HG03060 (cell line): ENCODE data around the gene FKBP15.

Experiments used
- ATAC-seq: cut with Tn5 transposase; IDR thresholded peaks from one replicate; pipeline ENCODE4 v1.9.1; 2021; ENCODE audit warnings: low read depth, moderate number of reproducible peaks; ENCODE audit not compliant: unreplicated experiment

Gene FKBP15

GRCh38 chr9:113184539-113184938 is 36.5 kb downstream of the FKBP15 start:
- no peak for ATAC-seq

GRCh38 chr9:113183956-113184488 is 37.1 kb downstream of the FKBP15 start:
- no peak for ATAC-seq

DNA sequence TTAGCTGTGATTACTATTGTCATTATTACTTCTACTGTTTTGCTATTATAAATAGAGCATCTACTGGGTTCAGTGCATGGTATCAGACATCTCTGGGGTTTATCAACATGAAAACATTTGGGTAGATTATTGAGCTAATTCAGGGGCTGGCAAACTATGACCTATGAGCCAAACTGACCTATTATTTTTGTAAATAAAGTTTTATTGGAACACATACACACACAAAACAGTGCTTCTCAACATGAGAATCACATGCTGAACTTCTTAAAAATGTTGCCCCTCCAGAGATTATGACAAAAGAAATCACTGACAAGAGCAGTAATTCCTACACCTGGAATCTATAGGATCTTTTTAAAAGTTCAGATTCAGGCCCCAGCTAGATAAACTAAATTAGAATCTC is 39.9 kb downstream of the FKBP15 start:
- ATAC-seq = no peak

DNA sequence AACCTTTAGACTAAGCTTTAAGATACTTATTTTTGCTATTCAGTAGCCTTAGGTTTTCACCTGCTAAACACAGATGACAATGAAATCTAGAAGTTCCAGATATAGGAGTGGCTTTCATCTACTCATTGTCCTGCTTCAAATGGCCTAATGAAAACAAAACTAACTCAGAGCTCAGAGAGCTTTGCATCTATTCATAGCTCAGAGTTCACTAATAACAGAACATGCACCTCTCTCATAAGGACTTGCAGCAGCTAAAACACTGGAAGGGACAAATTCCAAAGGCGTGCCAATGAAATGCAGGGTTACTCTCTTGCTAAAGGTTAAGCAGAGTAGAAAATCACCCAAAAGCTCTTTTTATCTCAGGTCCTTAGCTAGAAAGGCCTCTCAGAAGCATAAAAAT is 41.2 kb downstream of the FKBP15 start:
- no peak for ATAC-seq

GRCh38 chr9:113178087-113178486 is 43.0 kb downstream of the FKBP15 start:
- no peak for ATAC-seq

GRCh38 chr9:113177251-113177650 is 43.8 kb downstream of the FKBP15 start:
- ATAC-seq = no peak

- ATAC-seq = no peak
These were observed 44.3 kb downstream of the FKBP15 start for GRCh38 chr9:113176803-113177202.

- no peak for ATAC-seq
These were observed 47.7 kb downstream of the FKBP15 start for GRCh38 chr9:113173341-113173740.

GRCh38 chr9:113168809-113169208 is 52.3 kb downstream of the FKBP15 start:
- ATAC-seq = no peak

DNA sequence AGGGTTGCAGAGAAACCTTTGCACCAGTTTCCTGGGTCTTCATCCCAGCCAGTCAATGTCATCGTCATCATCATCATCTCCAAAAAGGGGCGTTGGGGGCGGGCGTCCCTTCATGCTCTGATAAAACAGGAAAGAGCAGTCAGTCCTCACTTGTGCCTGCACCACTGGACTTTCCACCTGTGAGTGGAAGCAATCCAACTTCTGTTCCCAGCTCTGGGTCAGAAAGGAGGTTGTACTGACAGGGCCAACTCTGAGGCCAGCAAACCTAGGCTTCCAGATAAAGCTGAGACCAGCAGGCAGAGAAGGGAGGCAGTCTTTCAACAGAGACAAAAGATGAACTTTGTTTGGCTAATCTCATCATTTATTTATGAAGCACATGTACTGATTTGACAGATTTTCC is 55.0 kb downstream of the FKBP15 start:
- no peak for ATAC-seq

GRCh38 chr9:113164536-113165300 is 56.4 kb downstream of the FKBP15 start:
- ATAC-seq = no peak

GRCh38 chr9:113163001-113163400 is 58.1 kb downstream of the FKBP15 start:
- ATAC-seq = no peak

DNA sequence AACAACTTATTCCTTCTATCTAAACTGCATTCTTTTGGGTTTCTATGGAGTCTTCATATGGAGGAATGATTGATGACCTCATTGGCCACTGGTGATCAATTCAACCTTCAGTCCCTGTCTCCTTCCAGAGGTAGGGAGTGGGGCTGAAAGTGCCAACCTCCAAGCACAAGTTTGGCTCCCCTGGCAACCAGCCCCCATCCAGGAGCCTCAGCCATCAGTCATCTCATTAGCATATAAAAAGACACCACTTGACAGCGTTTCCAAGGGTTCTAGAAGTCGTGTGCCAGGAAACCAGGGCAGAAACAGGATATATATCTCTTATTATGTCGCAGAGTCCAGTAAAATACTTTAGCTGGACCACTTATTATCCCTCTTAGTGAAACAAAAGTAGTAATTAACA is 60.5 kb downstream of the FKBP15 start:
- no peak for ATAC-seq

- no peak for ATAC-seq
These were observed 62.6 kb downstream of the FKBP15 start for GRCh38 chr9:113158446-113158845.

DNA sequence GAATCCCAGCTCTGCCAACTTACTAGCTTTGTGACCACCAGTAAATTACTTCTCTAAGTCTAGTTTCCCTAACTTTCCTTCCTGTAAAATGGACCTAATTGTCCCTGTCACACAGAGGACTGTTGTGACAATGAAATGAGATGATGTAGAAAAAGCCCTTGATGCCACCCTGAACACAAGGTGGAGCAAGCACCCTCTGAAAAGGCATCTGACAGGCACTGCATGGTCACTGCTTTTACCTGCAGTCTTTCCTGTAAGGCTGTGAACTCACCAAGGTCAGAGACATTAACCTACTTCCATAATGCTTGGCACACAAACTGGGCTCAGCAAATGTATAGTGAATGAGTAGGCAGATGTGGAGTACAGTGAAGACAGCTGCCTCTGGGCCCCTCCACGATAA is 64.2 kb downstream of the FKBP15 start:
- ATAC-seq = no peak

DNA sequence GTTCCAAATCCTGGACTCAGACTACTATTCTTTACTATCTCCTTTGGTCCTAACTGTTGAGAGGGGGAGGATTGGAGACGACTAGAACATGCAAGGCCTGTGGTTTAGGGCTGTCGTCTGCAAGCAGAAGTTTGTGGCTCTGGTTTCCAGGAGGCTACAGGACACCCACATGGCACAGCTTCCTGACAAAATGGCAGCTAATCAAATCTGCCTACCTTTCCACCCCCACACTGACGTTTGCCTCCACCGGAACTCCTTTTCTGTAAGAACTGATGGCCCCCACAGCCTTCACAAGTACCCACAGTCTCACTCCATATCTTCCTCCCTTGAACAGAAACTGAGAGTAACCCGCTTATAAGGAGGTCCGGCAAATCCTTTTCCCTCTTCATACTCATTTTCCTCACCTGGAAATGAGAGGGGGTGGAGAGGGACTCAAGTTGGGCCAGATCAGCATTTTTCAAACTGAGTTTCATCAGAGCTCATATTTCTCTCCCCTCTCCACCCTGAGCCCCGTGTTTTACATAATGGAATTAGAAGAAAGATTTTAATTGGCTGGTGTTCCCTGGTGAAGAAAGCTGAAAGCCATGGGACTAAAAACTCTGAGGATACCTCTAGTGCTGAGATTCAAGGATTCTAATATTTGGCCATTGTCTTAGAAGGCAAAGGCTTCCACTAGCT is 65.0 kb downstream of the FKBP15 start:
- no peak for ATAC-seq

DNA sequence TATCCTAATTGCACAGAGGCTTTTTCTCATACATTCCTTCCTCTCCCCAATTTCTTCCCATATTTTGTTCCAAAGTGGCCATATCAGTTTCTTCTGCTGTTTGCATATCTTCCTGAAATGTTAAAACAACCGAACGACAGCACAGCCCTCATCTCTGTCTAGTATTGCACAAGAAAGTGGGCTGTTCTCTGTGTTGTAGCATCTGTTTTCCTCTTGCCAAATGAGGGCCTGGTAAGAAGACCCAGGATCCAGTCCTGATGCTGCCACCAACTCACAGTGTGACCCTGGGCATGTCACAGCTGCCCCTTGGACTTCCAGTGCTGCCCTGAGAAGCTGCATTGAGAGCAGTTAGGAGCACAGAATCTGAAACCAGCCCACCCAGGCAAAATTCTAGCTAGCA is 66.1 kb downstream of the FKBP15 start:
- ATAC-seq = no peak

DNA sequence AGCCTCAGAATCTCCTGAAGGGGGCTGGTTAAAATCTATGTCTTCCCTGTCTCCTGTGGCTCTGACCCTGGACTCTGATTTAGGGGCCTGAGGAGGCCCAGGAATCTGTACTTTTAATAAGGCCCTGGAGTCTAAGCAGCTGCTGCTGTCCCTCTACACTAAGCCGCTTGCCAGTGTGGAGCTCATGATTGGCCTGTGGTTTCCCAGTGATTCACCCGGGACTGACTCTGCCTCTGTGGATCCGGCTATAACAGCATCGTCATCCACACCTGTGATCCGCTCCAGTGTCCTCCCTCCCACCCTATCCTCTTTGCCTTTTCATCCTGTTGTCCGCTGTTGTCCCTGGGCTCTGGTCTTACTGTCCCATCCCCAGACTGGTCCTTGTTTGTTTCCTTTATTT is 66.6 kb downstream of the FKBP15 start:
- no peak for ATAC-seq

DNA sequence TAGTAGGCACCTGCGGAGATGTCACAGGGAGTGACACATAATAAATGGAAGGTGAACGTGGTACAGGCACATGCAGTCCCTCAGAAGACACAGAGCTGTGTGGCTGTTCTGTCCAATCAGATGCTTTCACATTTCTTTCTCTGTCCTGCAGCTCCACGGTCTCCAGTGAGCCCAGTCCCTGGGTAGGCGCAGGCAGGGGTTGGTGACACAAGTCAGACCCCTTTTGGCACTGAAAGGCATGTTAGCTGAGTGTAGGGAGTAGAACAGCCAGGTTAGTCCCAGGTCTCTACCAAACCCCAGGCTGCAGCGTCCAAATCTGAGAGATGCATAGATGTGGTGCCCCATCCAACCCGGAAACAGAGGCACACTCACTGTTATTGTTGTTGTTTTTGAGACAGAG is 67.5 kb downstream of the FKBP15 start:
- ATAC-seq = no peak

GRCh38 chr9:113152699-113153098 is 68.4 kb downstream of the FKBP15 start:
- ATAC-seq = no peak

DNA sequence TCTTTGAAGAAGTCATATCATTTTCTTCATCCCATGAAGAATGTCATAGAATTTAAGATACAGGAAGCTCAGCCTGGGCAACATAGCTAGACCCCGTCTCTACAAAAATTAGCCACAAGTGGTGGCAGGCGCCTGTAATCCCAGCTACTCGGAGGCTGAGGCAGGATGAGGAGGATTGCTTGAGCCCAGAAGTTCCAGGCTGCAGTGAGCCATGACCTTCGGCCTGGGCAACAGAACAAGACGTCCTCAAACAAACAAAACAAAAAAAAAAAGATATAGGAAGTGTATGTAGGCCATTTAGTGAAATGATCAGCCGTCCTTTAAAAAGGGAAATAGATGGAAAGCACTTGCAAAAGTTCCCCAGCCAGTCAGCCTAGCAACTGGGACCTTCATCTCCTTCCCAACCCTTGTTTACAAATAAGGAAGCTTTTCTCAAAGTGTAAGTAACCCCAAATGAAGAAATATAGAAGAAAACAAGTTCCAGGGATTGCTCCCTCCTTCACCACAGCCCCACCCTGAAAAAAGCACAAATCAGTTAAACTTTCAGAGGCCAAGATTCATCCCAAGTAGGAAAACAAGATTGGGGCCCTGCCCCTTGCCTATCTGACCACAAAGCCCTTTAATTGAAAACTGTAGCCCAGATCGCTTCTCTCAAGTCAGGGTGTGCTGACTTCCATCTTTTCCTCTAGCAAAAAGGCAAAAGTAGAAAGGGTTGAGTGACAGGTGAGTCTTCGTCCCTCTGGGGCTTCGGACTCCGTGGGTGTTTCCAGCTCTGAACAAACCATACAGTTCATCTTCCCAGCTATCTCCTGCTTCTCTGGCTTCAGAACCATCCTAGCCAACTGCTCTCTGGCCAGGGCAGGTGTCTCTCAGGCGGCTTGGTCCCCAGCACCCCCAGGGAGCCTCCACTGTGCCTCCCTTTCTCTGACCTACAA is 69.1 kb downstream of the FKBP15 start:
- ATAC-seq = no peak
